GM21526 (cell line): ENCODE measurements around the gene CAMK1D.

ENCODE experiments used
- ATAC-seq: cut with Tn5 transposase; IDR thresholded peaks from one replicate; pipeline ENCODE4 v1.9.1; 2021; ENCODE audit warnings: moderate library complexity; ENCODE audit not compliant: unreplicated experiment, low FRiP score

CAMK1D gene

DNA sequence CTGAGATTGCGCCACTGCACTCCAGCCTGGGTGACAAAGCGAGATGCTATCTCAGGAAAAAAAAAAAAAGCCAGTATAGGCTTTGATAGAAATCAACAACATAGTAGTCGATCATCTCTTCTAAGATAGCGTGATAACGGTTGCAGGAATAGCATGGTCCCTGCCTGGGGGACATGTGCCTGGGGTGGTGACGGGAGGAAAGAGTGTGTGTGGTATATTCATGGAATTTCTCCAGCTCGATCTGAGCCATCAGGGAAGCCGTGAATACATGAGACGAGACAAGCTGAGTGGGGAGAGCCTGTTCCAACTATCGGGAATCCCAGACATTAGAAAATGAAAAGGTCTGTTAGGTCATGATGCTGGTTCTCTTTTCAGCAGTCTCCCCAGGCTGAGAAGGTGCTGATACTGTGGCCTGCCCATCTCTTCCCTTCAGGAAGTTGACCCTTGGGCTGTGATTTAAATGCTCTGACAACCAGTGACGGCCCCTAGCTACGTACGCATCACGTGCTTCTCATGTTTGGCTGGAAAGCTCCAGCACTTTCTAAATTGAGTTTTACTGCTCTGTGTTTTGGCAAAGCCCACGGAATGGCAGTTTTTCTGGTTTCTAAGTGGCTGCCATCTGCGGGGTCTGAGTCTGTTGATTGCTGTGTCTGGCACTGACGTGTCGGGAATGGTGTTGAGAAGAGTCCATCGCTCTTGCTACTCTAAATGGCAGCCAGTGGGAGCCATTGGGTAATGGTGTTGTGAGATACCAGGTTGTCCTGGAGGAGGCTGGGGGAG lies 422.8 kb downstream of the CAMK1D start:
- no peak for ATAC-seq

DNA sequence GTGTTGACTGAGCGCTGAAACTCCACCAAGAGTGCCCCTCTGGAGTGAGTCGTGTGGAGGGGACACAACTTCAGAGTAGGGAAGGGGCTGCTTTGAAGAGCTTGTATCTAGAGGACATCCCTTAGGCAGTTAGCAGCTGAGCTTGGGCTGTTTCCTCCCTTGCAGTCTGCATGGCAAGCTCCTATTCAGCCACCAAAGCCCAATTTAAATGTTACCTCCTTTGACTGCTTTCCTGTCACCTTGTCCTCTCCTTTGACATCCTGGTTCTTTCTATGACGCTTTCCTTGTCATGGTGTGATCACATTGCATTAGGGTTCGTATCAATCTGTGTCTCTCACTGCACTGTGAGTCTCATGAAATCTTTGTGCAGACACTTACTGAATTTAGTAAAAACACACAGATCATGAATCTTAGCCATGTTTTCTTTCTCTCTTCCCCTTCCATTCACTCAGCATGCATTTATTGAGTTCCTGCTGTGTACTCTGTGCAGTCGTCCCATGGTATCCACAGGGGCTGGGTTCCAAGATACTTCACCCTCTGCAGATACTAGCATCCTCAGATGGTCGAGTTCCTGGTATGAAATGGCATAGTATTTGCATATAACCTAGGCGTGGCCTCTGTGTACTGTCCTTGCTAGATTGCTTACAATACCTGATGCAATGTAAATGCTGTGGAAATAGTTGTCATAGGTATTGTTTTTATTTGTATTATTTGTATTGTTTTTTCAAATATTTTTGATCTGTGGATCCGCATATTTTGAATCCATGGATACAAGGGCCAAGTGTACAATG lies 423.6 kb downstream of the CAMK1D start:
- no peak for ATAC-seq

DNA sequence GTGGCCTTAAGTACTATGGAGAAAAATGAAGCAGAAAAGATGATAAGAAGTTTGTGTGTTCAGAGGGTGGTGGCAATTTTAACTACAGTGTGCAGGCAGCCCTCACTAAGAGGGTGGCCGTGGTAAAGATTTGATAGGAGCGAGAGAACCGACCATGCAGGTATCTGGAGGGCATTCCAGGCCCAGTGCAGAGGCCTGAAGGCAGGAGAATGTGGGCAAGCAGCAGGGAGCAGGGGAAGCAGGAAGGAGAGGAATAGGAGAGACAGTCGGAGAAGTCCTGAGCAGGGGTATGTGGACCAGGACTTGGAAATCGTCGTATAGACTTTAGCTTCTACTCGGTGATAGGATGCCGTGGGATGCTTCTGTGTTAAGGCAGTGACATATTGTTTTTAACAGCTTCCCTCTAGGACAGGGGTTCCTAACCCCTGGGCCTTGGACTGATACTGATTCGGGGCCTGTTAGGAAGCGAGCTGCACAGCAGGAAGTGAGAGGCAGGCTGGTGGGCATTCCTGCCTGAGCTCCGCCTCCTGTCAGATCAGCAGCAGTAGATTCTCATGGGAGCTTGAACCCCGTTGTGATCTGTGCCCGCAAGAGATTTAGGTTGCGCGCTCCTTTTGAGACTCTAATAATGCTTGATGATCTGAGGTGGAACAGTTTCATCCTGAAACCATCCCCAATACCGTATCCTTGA lies 425.0 kb downstream of the CAMK1D start:
- ATAC-seq, result no peak

DNA sequence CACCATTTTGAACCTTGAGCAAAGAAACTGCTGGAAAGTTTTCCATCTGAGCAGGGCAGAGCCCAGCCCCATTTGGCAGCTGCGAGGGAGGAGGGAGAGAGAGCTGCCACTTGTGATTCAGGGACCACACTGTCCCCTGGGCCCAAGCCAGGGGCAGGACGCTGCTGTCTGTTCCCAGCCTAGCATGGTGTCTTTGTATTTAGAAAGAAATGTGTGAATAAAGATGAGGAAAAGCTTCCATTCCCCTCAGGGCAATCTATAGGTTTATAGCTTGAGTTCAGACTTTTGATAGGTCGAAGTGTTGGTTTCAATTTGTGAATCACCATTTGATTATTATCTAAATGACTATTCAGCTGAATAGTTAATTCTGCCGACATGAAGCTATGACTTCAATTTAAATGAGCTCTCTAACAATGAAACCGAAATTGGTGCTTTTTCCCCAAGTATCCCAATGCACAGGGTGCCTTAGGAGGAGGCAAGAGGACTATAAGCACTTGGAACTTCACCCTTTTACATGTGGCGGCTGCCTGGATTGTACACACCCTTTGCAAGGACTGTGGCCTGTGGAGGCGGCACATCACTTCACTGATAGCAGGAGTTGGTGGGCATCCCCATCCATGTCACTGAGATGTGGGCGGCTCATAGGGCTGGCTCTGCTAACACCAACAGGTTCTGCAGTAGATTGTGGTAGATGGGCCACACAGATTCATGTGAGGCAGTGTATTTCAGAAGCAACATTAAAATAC lies 428.7 kb downstream of the CAMK1D start:
- ATAC-seq, result no peak

DNA sequence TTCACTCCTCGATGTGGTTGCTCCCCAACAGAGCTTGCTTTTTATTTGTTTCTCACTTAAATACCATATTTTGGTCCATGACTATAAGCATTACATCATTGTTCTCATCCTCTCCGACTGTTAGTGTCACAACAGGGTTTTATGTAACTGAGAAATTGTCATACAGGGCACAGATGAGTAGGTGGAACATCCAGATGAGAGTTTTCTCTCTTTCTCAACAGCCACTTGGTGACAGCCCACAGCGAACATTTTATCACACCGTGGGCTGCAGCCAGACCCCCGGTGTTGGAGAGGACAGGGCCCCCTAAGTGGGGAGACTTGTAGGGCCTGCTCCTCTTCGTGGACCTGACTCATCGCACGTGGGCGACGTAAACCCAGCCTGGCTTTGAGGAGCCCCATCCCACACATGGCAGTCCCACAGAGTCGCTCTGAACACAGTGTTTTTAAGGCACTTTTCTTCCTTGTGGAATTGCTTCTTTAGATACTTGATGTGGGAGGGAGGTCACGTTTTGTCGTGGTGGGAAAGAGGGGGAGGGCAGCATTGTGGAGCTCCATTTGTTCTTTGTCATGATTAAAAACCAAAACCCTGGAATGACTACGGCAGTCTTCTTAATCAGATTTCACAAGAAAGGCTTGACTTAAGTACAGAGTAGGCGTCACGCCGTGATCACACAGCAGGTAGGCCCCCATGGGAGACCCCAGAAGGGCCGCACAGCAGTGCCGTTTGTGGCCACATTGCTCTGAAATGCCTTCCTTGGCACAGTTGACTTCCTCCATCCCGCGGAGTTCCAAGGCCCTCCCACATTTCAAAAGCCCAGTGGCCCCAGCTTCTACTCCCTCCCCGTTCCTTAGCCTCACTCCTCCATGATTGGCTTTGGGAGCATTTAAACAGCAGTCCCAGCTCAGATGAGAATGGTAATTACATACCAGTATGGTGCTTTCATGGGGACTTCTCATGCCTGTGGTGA lies 431.6 kb downstream of the CAMK1D start:
- ATAC-seq, result no peak

DNA sequence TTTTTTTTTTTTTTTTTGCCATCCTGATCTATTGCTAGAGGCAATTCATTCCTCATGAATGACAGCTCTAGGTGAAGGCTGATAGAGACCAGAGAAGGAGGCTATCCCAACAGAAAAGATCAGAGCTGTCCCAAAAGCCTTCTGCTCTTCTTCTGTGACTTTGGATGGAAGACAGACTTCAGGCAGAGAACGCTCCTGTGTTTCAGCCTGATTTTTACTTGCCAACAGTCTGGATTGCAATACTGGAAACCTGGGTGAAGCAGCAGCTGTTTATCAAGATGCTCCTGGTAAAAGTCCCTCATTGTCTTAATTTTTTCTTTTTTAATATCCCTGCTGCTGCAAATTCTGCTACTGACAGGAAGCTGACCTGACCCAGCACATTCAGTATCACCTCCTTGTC lies 432.6 kb downstream of the CAMK1D start:
- no peak for ATAC-seq

DNA sequence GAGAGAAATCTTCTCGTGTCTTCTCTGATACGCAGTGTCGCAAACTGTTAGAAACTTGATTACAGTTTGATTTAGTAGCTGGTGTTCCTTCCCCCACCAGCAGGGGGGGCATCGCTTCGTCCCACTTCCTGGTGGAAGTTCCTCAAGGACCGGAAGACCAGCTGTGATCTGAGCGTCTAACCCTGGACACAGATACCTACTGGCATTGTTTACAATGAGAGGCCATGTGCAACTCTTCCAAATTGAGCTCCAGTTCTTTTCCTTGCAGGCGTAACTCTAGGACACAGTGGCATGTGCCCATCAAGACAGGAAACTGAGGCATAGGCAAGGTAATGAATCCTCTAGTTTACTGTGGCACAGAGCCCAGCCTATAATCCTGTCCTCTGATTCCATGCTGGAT lies 433.2 kb downstream of the CAMK1D start:
- no peak for ATAC-seq

DNA sequence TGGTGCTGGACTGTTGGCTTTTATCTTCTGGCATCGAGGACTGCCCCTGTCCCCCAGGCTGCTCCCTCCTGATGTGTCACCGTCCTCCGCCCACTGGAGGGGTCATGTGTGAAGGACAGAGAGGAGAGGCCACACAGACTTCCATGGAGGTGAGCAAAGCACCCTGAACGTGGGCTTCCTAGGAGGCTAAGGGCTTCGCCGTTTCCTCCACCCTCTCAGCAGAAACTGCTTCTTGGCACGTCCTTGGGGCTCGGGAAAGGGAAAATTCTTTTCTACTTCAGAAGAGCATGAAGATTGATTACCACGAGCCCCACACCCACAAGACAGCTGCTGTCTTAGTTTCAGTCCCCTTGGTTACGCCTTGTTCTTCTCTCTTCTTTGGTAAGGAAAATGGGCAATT lies 433.9 kb downstream of the CAMK1D start:
- no peak for ATAC-seq

DNA sequence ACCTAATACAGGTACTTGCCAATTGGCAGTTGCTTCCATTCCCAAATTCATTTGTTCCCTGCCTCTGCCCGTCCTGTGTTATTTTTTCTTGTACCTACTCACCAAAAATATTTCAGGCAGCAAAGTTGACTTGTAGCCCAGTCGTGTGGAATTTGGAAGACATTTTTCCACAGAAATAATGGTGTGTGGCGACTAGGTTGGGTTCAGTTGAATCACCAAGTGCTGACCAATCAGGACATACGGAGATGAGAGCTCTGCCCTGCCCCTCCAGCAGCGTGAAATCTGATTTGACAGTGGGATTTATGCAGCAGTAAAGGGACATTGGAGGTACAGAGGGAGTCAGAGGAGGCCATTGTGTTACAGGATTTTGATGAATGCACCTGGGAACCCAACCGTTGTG lies 435.3 kb downstream of the CAMK1D start:
- no peak for ATAC-seq

DNA sequence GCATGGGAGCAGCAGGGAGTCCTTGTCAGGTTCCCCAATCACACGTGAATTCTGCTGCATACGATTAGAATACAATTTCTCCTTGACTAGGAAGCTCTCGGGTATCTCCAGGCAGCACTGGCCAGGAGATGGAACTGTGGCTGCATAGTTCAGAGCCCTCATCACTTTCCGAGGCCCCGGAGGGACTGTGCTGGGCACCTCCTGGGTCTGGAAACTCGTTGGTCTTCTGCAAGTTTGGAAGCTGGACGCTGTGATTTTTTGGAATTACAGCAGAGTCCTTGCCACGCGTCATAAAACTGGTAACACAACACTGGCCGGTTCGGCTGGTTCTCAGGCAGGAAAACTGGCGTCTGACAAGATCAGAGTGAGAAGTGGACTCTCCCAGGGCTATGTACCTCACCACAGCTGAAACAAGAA lies 436.1 kb downstream of the CAMK1D start:
- no peak for ATAC-seq

DNA sequence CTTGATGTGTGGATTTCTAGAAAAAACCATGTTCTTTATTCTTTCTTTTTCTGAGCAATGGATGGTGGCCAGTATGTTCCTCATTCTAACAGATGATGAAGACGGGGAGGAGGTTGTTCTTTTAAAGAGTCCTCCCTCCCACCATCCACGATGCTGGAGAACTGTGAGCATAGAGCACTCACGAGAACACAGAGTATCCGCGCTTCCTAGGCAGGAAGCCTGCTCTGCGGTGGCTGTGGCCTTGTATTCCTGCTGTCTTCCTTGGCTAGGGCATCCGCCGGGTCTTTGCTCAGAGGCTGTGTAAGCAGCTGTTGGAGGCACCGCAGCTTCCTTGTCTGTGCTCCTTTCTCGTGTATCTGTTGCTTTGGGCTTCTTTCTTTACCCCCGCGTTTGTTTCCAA lies 437.9 kb downstream of the CAMK1D start:
- ATAC-seq, result no peak

DNA sequence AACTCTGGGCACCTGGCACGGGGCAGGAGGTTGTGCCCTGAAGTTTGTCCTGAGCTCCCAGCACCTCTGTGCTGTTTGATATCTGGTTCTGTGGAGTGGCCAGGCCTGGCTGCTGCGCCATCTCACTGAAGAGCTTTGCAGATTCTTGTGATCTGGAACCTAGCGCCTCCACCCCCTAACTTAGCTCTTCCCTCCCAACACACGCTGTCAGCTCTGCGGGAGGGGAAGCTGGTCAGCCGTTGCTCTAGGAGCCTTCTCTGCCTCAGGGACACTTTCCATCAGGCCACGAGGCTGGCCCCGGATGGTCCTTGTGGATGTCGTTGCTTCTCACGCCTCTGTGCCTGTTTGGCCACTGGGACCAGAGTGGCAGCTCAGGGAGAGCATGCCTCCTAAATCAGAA lies 438.9 kb downstream of the CAMK1D start:
- ATAC-seq, result no peak

DNA sequence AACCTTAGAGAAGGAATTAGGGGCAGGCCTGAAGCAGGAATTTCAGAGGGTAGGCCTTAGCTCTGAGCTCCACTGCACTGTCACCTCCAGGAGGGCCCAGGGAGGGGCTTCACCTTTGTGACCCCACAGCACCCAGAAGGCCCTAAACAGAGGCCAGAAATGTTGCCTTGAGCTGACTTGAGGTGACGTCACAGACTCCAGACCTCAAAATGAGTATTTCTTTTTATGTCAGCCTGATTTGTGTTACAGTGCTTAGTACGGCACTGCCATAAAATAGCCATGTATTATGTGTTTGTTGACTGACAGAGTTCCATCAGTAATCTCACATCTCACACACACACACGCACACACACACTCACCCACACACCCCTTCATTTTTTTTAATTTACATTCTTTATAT lies 440.9 kb downstream of the CAMK1D start:
- no peak for ATAC-seq

DNA sequence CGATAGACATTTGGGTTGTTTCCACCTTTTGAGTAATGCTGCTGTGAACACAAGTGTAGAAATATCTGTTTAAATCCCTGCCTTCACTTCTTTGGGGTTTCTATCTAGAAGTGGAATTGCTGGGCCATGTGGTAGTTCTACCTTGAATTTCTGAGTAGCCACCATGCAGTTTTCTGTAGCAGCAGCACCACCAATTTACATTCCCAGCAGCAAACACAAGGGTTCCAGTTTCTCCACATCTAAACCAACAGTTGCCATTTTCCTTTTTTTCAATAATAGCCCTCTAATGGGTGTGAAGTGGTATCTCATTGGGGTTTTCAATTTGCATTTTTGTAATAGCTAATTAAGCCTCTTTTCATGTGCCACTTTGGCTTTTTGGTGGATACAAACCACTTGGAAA lies 442.4 kb downstream of the CAMK1D start:
- no peak for ATAC-seq

DNA sequence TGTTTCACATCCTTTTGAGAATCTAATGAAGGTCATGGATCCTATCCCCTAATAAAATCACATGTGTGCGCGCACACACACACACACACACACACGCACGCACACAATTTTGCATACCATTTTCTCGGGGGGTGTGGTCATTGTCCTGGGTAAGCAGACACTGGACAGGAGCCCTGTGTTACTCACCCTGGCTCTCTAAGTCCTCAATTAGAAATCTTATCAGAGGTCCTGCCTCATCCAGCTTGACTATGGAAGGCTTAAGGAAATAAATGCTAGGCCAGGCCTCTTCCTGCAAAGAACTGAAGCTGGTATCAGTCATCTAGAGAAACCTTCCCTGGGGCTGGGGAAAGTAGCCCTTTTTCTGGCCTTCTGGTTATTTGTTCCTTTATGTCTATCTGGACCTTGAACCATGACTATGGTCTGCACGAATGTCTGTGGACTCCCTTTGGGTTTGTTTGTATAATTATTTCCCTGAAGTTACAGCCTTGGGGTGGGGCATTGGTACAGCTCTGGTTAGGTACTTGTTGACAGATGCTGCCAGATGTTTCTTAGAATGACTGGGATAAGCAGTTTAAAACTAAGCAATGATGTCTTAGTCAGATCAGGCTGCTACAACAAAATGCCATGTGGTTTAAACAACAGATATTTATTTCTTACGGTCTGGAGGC lies 443.7 kb downstream of the CAMK1D start:
- ATAC-seq, result no peak

DNA sequence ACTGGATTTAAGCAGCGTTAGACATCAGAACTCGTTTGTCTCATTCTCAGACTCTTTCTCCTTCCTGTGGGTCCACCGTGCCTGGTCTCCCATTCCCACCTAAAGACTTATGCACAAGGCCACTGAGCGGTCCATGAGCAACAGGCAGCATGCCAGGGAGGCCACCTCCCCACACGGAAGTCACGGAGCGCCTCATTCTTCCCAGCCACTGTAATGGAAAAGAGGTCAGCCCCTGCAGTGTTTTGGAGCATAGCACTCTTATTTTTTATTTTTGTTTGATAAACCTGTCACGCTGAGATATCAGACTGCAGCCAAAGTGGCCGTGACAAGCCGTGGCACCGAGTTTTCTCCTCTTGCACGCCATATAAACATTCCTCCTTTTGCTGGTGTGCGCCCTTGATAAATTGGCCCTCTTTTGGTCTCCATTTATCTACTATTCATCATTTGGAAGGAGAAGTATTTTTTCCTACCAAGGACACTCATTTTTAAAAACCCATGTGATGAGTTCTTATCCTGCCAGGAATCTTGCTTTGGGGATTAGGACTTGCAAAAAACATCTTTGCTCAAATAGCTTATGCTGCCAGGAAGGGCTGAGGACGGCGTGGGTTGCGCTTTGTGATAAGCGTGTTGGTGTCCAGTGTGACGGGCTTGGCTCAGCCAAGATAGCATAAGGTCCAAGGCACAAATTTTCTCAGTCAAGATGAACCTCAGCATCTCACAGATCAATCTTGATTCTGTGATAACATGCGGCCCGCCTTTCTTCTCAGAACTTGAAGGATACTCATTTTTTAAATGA lies 446.2 kb downstream of the CAMK1D start:
- no peak for ATAC-seq

DNA sequence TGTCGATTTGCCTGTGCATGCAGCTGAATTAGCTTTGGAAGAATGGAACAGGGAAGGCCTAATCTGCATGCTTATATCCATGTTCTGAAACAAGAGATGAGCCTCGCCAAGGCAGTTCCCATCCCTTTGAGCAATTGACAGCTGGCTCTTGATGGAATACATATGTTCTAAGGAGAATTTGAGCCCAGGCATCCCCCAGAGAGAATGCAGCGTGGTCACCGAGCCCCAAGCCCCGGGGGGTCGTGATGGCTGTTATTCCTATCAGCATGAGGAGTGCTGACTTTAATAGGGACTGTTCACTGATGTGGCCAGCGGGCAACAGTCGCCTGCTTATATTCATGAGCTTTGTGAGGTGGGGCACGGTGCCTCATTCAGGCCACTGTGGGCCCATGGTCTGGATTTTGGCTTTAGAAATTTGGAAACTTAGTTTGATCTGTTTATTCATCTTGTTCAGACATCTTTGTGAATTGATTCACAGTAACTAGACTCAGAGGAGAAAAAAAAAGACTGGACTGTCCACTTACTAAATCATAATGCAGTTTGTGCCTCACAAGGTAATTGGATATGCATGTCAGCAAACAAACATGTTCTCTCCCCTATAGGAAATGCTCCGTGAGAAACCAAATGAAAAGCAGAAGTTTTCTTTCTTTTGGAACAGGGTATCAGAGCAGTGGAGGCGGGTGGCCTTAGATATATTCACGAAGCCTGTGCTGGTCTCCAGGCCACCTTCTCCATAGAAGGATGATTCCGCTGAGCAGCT lies 447.2 kb downstream of the CAMK1D start:
- no peak for ATAC-seq
